ENCODE results near the gene RPS25.
"Not testable (repeated sequence)": the region's sequence is repeated elsewhere in the genome, so short reads cannot be mapped to it uniquely, and the experiment has no call there.

RPS25 gene

DNA sequence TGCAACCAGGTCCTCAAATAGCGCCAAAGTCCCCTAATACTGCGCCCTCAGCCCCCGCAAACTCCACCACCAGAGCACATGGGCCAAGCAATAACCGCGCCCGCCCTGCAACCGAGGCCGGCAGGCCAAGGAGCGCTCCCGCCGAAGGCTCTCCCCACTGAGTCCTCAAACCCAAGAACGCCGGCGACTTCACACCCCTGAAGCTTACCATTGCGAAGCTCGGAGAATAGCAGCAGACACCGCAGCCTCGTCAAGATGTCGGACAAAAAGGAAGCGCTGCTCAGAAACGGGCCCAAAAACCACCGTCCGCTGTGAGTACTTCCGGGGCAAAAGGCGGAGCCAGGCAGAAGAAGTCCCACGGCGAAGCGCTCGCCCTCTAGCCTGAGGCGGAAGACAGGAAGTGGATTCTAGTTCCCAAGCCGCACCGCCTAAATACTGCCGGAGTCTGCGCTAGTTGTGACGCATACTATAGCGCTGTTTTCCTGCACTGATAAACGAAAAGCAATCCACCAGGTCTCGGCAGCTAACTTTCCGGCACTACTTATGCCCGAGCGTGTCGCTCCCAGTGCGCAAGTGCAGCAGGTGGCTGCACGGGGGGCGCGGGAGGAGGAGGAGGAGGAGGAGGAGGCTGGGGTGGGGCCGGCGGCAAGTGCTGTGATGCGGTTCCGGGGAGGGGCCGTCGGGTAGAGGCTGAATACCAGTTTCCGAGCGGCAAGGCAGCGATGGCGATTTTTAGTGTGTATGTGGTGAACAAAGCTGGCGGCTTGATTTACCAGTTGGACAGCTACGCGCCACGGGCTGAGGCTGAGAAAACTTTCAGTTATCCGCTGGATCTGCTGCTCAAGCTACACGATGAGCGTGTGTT is at the start of gene RPS25, which contains the start of gene TRAPPC4:
TSS of gene RPS25 (minus strand) at position 270 of the 865 bp plus-strand sequence. CDS start at position 211, 59 bp downstream.
TSS of gene TRAPPC4 (plus strand) at position 693 of the 865 bp plus-strand sequence. CDS start at position 723, 30 bp downstream.
- DNase-seq (ENCODE audit: low read depth), result peak; percentile 98
- TF ChIP-seq, protein P1, sequence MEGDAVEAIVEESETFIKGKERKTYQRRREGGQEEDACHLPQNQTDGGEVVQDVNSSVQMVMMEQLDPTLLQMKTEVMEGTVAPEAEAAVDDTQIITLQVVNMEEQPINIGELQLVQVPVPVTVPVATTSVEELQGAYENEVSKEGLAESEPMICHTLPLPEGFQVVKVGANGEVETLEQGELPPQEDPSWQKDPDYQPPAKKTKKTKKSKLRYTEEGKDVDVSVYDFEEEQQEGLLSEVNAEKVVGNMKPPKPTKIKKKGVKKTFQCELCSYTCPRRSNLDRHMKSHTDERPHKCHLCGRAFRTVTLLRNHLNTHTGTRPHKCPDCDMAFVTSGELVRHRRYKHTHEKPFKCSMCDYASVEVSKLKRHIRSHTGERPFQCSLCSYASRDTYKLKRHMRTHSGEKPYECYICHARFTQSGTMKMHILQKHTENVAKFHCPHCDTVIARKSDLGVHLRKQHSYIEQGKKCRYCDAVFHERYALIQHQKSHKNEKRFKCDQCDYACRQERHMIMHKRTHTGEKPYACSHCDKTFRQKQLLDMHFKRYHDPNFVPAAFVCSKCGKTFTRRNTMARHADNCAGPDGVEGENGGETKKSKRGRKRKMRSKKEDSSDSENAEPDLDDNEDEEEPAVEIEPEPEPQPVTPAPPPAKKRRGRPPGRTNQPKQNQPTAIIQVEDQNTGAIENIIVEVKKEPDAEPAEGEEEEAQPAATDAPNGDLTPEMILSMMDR (IDR thresholded peaks at IDR 0.05; ENCODE audit: insufficient read depth, low read depth, low read length, missing control alignments), result no peak
- H3K4me3 ChIP-seq (ENCODE audit: low read length), result peak within 1 kb of the TSS; percentile 97

DNA sequence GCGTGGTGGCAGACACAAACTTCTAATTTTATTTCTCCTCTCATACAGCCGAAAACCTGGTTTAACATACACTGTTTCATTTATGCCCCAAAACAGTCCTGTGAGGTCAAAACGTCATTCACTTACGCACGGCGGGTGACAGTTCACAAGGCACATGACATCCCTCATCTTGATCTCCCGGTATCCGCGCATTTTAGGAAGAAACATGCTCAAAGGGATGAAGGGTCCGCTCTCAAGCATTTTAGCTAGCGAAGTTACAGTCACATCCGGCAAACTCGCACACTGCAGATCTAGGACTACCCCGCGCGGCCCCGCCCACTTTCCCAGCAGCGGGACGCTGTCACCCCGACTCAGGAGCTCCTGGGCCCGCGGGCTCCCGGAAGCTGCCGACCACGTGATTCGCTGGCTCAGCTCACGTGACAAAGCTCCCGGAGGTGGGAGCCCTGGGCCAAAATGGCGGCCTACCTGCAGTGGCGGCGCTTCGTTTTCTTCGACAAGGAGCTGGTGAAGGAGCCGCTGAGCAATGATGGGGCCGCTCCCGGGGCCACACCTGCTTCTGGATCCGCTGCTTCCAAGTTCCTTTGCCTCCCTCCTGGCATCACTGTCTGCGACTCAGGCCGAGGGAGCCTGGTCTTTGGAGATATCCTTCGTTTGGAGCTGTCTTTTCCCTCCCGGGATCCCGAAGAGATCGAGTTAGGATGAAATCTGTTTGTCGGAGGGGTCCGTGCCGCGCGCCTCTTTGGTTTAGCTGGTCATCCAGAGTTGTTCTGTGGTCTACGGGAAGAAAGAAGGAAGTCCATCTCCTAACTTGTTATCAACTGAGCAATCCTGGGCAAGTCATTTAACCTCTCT is 49.5 kb upstream of the RPS25 start, which contains the start of gene VPS11:
TSS of gene VPS11 (plus strand) at position 448 of the 852 bp plus-strand sequence. CDS start at position 454, 6 bp downstream.
- DNase-seq (ENCODE audit: low read depth), result peak; percentile 98
- TF ChIP-seq, protein P1 (IDR thresholded peaks at IDR 0.05; ENCODE audit: insufficient read depth, low read depth, low read length, missing control alignments), result no peak

DNA sequence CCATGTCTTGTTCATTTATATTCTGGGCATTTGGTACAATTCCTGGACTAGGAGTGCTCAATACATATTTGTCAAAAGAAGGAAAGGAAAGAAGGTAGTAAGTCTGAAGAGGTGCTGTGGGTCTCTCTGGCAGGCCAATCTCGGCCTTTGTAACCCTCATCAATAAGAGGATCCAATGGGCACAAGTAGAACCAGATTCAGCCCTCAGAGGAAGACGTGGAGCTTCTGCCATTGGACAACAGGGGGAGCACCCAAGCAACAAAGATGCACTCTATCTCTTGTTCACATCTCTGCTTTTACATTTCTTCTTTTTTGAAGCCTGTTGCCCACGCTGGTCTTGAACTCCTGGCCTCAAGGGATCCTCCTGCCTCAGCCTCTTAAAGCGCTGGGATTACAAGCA is 47.2 kb upstream of the RPS25 start:
- TF ChIP-seq, protein P1 (IDR thresholded peaks at IDR 0.05; ENCODE audit: insufficient read depth, low read depth, low read length, missing control alignments), result peak; percentile 67
- peak; percentile 57 for DNase-seq (ENCODE audit: low read depth)
- H3K4me3 ChIP-seq (ENCODE audit: low read length), result no peak overlapping the region

More for the DNA sequence above, 49.5 kb upstream of the RPS25 start, which contains the start of gene VPS11:
- peak within 1 kb of the TSS; percentile 99 for H3K4me3 ChIP-seq (ENCODE audit: low read length)

DNA sequence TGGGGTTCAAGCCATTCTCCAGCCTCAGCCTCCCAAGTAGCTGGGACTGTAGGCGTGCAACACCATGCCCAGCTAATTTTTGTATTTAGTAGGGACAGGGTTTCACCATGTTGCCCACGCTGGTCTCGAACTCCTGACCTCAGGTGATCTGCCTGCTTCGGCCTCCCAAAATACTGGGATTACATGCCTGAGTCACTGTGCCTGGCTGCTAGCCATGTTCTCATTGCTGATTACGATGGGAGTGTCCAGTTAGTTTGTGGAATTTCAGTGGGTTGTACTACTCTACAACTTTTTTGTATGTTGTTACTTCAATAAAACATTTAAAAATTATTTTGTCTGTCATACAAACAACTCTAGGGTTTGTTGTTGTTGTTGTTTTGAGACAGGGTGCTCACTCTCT is 44.6 kb upstream of the RPS25 start:
- TF ChIP-seq, protein P1 (IDR thresholded peaks at IDR 0.05; ENCODE audit: insufficient read depth, low read depth, low read length, missing control alignments), result no peak
- no peak overlapping the region for H3K4me3 ChIP-seq (ENCODE audit: low read length)
- DNase-seq (ENCODE audit: low read depth), result peak; percentile 46

DNA sequence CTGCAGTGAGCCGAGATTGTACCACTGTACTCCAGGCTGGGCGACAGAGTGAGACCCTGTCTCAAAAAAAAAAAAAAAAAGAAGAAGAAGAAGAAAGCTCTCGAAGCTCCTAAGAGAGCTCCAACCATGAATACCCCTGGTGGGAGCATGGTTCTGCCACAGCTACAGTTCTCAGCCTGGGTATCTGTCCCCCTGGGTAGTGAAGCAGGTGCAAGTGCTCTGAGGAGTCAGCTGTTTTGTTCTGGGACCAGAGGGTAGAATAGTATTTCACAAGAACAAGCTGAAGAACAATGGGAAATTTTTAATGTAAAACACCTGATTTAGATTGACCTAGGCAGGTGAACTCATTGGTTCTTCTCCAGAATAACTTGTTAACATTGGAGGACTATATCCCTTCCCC is 43.1 kb upstream of the RPS25 start:
- no peak for DNase-seq (ENCODE audit: low read depth)
- no peak overlapping the region for H3K4me3 ChIP-seq (ENCODE audit: low read length)
- TF ChIP-seq, protein P1 (IDR thresholded peaks at IDR 0.05; ENCODE audit: insufficient read depth, low read depth, low read length, missing control alignments), result no peak

DNA sequence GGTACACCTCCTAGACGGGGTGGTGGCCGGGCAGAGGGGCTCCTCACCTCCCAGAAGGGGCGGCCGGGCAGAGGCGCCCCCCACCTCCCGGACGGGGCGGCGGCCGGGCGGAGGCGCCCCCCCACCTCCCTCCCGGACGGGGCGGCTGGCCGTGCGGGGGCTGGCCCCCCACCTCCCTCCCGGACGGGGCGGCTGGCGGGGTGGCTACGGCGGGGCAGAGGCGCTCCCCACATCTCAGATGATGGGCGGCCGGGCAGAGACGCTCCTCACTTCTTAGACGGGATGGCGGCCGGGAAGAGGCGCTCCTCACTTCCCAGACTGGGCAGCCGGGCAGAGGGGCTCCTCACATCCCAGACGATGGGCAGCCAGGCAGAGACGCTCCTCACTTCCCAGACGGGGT is 41.0 kb upstream of the RPS25 start:
- not testable (repeated sequence) for DNase-seq (ENCODE audit: low read depth); H3K4me3 ChIP-seq (ENCODE audit: low read length)

Measured in epithelial cell of esophagus (primary cell).